Measurements from ENCODE around the gene ROPN1L.

Gene ROPN1L

GRCh38 chr5:10401498-10401897 is 40.2 kb upstream of the ROPN1L start:
- H3K27ac ChIP-seq = no peak overlapping the region
- no peak for TF ChIP-seq ZFX (IDR thresholded peaks at IDR 0.05; ENCODE audit: borderline replicate concordance)
- no peak for TF ChIP-seq CTCF (IDR thresholded peaks at IDR 0.05)

- TF ChIP-seq CTCF (IDR thresholded peaks at IDR 0.05) (no peak), ZFX (IDR thresholded peaks at IDR 0.05; ENCODE audit: borderline replicate concordance) (no peak)
- H3K27ac ChIP-seq = no peak overlapping the region
Measured at GRCh38 chr5:10403829-10404228, 37.9 kb upstream of the ROPN1L start.

- no peak overlapping the region for H3K27ac ChIP-seq
- TF ChIP-seq CTCF (IDR thresholded peaks at IDR 0.05) (no peak), ZFX (IDR thresholded peaks at IDR 0.05; ENCODE audit: borderline replicate concordance) (no peak)
Measured at GRCh38 chr5:10406651-10407050, 35.0 kb upstream of the ROPN1L start.

- TF ChIP-seq CTCF (IDR thresholded peaks at IDR 0.05) = no peak
- no peak for TF ChIP-seq ZFX (IDR thresholded peaks at IDR 0.05; ENCODE audit: borderline replicate concordance)
- H3K27ac ChIP-seq = no peak overlapping the region
Measured at GRCh38 chr5:10409504-10409903, 32.2 kb upstream of the ROPN1L start.

GRCh38 chr5:10410662-10411061 is 31.0 kb upstream of the ROPN1L start:
- no peak overlapping the region for H3K27ac ChIP-seq
- TF ChIP-seq ZFX (IDR thresholded peaks at IDR 0.05; ENCODE audit: borderline replicate concordance) (no peak), CTCF (IDR thresholded peaks at IDR 0.05) (no peak)

- TF ChIP-seq CTCF (IDR thresholded peaks at IDR 0.05) (no peak), ZFX (IDR thresholded peaks at IDR 0.05; ENCODE audit: borderline replicate concordance) (no peak)
- no peak overlapping the region for H3K27ac ChIP-seq
Measured at GRCh38 chr5:10411336-10411735, 30.3 kb upstream of the ROPN1L start.

- no peak overlapping the region for H3K27ac ChIP-seq
- TF ChIP-seq ZFX (IDR thresholded peaks at IDR 0.05; ENCODE audit: borderline replicate concordance) = no peak
- no peak for TF ChIP-seq CTCF (IDR thresholded peaks at IDR 0.05)
Measured at GRCh38 chr5:10416868-10417267, 24.8 kb upstream of the ROPN1L start.

Data from 22Rv1 (cell line).